ENCODE results near the gene ZNF554.

- TF ChIP-seq POLR2AphosphoS5 (IDR thresholded peaks at IDR 0.05; ENCODE audit: low read depth, low read length) (no peak), TAF1 (IDR thresholded peaks at IDR 0.05; ENCODE audit: borderline replicate concordance, insufficient read depth, low read length) (no peak), SIN3A (IDR thresholded peaks at IDR 0.05; ENCODE audit: borderline replicate concordance, insufficient read depth, low read length) (no peak), REST (IDR thresholded peaks at IDR 0.05; ENCODE audit: insufficient read depth in 1 of 2, low read depth in 2 of 2, low read length in 2 of 2) (no peak)
Observed at GRCh38 chr19:2771786-2772674, 47.6 kb upstream of the ZNF554 start.
